CMK (cell line): ENCODE data around the gene PRSS1.
"Not testable (repeated sequence)": the region's sequence is repeated elsewhere in the genome, so short reads cannot be mapped to it uniquely, and the experiment has no call there.

ENCODE experiments used
- DNase-seq: peaks from one replicate; pipeline ENCODE4 v3.0.0-alpha.2; 2010; ENCODE audit warnings: low read depth

PRSS1 gene

GRCh38 chr7:142746264-142746663 lies 3.0 kb upstream of the PRSS1 start:
- DNase-seq: no peak

- not testable (repeated sequence) for DNase-seq
Observed at GRCh38 chr7:142748410-142748809, 862 bp upstream of the PRSS1 start.

- DNase-seq: no peak
Observed at GRCh38 chr7:142750321-142750938, 1.2 kb downstream of the PRSS1 start.

GRCh38 chr7:142751526-142752175 lies 2.4 kb downstream of the PRSS1 start:
- DNase-seq: not testable (repeated sequence)

GRCh38 chr7:142752376-142753225 lies 3.3 kb downstream of the PRSS1 start:
- no peak for DNase-seq

GRCh38 chr7:142753366-142753765 lies 4.1 kb downstream of the PRSS1 start:
- no peak for DNase-seq

GRCh38 chr7:142753925-142754491 lies 4.7 kb downstream of the PRSS1 start:
- DNase-seq: not testable (repeated sequence)

- DNase-seq: no peak
Observed at GRCh38 chr7:142754681-142755575, 5.7 kb downstream of the PRSS1 start.

GRCh38 chr7:142758312-142758711 lies 9.0 kb downstream of the PRSS1 start:
- DNase-seq: not testable (repeated sequence)

GRCh38 chr7:142759433-142759832 lies 10.2 kb downstream of the PRSS1 start:
- no peak for DNase-seq

- DNase-seq: no peak
Observed at GRCh38 chr7:142760071-142760642, 10.9 kb downstream of the PRSS1 start.

- not testable (repeated sequence) for DNase-seq
Observed at GRCh38 chr7:142761606-142762005, 12.3 kb downstream of the PRSS1 start.

- no peak for DNase-seq
Observed at GRCh38 chr7:142762104-142762503, 12.8 kb downstream of the PRSS1 start.

GRCh38 chr7:142767451-142767850 lies 18.2 kb downstream of the PRSS1 start:
- DNase-seq: no peak

- DNase-seq: no peak
Observed at GRCh38 chr7:142767861-142768260, 18.6 kb downstream of the PRSS1 start.

GRCh38 chr7:142768885-142769284 lies 19.6 kb downstream of the PRSS1 start:
- DNase-seq: not testable (repeated sequence)

- no peak for DNase-seq
Observed at GRCh38 chr7:142770661-142771352, 21.5 kb downstream of the PRSS1 start, which contains the start of gene PRSS2. TSS of gene PRSS2 (plus strand) at chr7:142770970. CDS start at chr7:142770983, 13 bp downstream.

- DNase-seq: no peak
Observed at GRCh38 chr7:142771353-142771723, 22.1 kb downstream of the PRSS1 start.

GRCh38 chr7:142772051-142772450 lies 22.8 kb downstream of the PRSS1 start:
- no peak for DNase-seq

GRCh38 chr7:142772673-142773072 lies 23.4 kb downstream of the PRSS1 start:
- DNase-seq: no peak
